PC-9 (cell line): ENCODE measurements around the gene POT1.

Experiments
- CTCF ChIP-seq: fragments of 200-600 bp; sonication (generic); conservative IDR thresholded peaks from 2 replicates; pipeline ENCODE4 v1.6.1; 2017; ENCODE audit warnings: mixed run types, antibody characterized with exemption, mild to moderate bottlenecking, moderate library complexity
- EZH2 ChIP-seq: fragments of 200-600 bp; sonication (generic); IDR thresholded peaks from 2 replicates; pipeline ENCODE4 v1.8.0; 2017; ENCODE audit warnings: antibody characterized with exemption, low read depth

GRCh38 chr7:124840435-124840834 lies 89.2 kb downstream of the POT1 start:
- TF ChIP-seq CTCF = peak; percentile 33
- no peak for TF ChIP-seq EZH2
